Measurements from ENCODE around the gene RIPOR3. TPM values are rescaled to one million over a fixed set of nuclear protein-coding genes. Genes with fewer than 3 reads are reported as not detected.

The RIPOR3 gene
- total RNA-seq, 1 experiment from 2014 or later, result 0.46 TPM

- TF ChIP-seq CTCF (conservative IDR thresholded peaks at IDR 0.05), result no peak
- H4K20me1 ChIP-seq (ENCODE audit: control insufficient read depth, insufficient read depth, insufficient read length), result no peaks in the 10 kb centered on the region
- H3K9ac ChIP-seq (ENCODE audit: extremely low read depth, insufficient read length, low read length), result no peak overlapping the region
- no peak overlapping the region for H3K4ac ChIP-seq (ENCODE audit: low read depth, low read length)
- no peaks in the 10 kb centered on the region for H3K79me1 ChIP-seq (ENCODE audit: insufficient read depth, low read depth, low read length, poor library complexity, severe bottlenecking)
- H3K27me3 Mint-ChIP-seq (ENCODE audit: low read depth), result no peaks in the 10 kb centered on the region
- H3K23me2 ChIP-seq (ENCODE audit: insufficient read length, low read depth, low read length, poor library complexity, severe bottlenecking), result no peaks in the 10 kb centered on the region
- H3K9me3 ChIP-seq (ENCODE audit: control insufficient read depth, low read depth, low read length), result no peaks in the 10 kb centered on the region
- no peak overlapping the region for H3K14ac ChIP-seq (ENCODE audit: insufficient read depth, low read length)
- no peak overlapping the region for H2BK12ac ChIP-seq (ENCODE audit: insufficient read length, low read depth, low read length)
- 0 out of 2 replicates have a peak, but pooled peaks cover 4% of the 10 kb centered on the region for H3K4me1 ChIP-seq (ENCODE audit: insufficient read depth, low read length)
- no peak overlapping the region for H3K4me2 ChIP-seq (ENCODE audit: insufficient read depth, insufficient read length, low read length)
- no peak overlapping the region for H3T11ph ChIP-seq (ENCODE audit: low read length)
- no peak for DNase-seq
- H4K91ac ChIP-seq (ENCODE audit: insufficient read length, low read depth, low read length), result no peak overlapping the region
- H3K79me2 ChIP-seq (ENCODE audit: insufficient read depth, low read length), result no peaks in the 10 kb centered on the region
- no peak overlapping the region for H3K18ac ChIP-seq (ENCODE audit: insufficient read length, low read depth, low read length)
- H2BK20ac ChIP-seq (ENCODE audit: low read depth, low read length, poor library complexity, severe bottlenecking), result no peak overlapping the region
- no CpG with 5 or more reads among the region's 8 CpGs for WGBS (ENCODE audit: extremely low coverage, insufficient read length, low lambda C conversion rate)
- H4K8ac ChIP-seq (replicated peaks; ENCODE audit: insufficient read length, low read depth, low read length), result no peak overlapping the region
- peaks cover 4 to 13% of the 10 kb centered on the region in 2 experiments for H3K4me1 Mint-ChIP-seq
- H3K23ac ChIP-seq (ENCODE audit: insufficient read length, low read depth, low read length), result no peak overlapping the region
- no peak overlapping the region for H2BK15ac ChIP-seq (ENCODE audit: low read depth, low read length)
- no peak overlapping the region for H2AK5ac ChIP-seq (ENCODE audit: insufficient read length, low read length)
- no peak overlapping the region for H3K27ac ChIP-seq (ENCODE audit: insufficient read length, low read depth, low read length)
- H2BK120ac ChIP-seq (ENCODE audit: low read depth, low read length, poor library complexity, severe bottlenecking), result no peak overlapping the region
- no peaks in the 10 kb centered on the region for H3K36me3 Mint-ChIP-seq (ENCODE audit: insufficient read depth in 1 of 3, low read depth in 3 of 3)
- H3K9me3 Mint-ChIP-seq, result no peaks in the 10 kb centered on the region
- H4K5ac ChIP-seq (ENCODE audit: insufficient read length, low read depth, low read length), result no peak overlapping the region
- peak overlapping the region in 1 of 3 experiments; percentile 49; a peak in 1 of 7 replicates for H3K27ac Mint-ChIP-seq
- no peaks in the 10 kb centered on the region for H3K27me3 ChIP-seq (ENCODE audit: insufficient read depth, low read length)
- no peak overlapping the region for H2AFZ ChIP-seq (ENCODE audit: low read length)
- H3K56ac ChIP-seq (ENCODE audit: insufficient read length, low read depth, low read length), result no peak overlapping the region
- H2BK5ac ChIP-seq (ENCODE audit: insufficient read length, low read length), result no peak overlapping the region
- no peak overlapping the region for H3K4me3 Mint-ChIP-seq
Observed at GRCh38 chr20:50682947-50683530, 8.3 kb downstream of the RIPOR3 start.
